Measurements from ENCODE around the gene RABGAP1L. TPM values are rescaled to one million over a fixed set of nuclear protein-coding genes. Genes with fewer than 3 reads are reported as not detected.

Gene RABGAP1L
- total and polyA plus RNA-seq, 10 of the 15 experiments (the other 5 are each of a cell fraction or from before 2014, with no cell fraction given): 5.8 to 194 (median 113) TPM

DNA sequence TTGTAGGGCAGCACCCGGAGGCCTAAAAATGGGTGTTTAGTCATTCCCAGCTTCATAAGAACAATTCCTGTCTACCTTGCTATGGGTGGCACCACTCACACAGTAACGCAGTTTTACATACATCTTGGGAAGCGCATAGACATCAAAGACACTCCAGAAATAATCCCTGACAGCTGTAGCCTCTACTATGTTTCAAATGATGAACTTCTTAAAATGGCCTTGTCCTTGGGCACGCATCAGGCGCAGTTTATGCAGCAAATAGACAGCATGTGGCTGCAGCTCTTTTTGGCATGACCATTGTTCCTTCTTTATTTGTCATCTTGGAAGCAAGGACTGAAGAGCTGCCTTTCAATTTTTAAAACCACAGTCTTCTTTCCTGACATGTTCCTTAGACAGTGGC lies 762.8 kb downstream of the RABGAP1L start (continued):
- TF ChIP-seq NFYA (IDR thresholded peaks at IDR 0.05; ENCODE audit: borderline replicate concordance, low read depth, low read length) (no peak), JUNB (IDR thresholded peaks at IDR 0.05) (no peak), RFX5 (IDR thresholded peaks at IDR 0.05; ENCODE audit: low read depth, low read length) (no peak), SREBF1 (IDR thresholded peaks at IDR 0.05; ENCODE audit: low read length) (no peak)
- TF ChIP-seq, protein P1, sequence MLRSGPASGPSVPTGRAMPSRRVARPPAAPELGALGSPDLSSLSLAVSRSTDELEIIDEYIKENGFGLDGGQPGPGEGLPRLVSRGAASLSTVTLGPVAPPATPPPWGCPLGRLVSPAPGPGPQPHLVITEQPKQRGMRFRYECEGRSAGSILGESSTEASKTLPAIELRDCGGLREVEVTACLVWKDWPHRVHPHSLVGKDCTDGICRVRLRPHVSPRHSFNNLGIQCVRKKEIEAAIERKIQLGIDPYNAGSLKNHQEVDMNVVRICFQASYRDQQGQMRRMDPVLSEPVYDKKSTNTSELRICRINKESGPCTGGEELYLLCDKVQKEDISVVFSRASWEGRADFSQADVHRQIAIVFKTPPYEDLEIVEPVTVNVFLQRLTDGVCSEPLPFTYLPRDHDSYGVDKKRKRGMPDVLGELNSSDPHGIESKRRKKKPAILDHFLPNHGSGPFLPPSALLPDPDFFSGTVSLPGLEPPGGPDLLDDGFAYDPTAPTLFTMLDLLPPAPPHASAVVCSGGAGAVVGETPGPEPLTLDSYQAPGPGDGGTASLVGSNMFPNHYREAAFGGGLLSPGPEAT (IDR thresholded peaks at IDR 0.05; ENCODE audit: low read depth): no peak
- TF ChIP-seq, protein P2, sequence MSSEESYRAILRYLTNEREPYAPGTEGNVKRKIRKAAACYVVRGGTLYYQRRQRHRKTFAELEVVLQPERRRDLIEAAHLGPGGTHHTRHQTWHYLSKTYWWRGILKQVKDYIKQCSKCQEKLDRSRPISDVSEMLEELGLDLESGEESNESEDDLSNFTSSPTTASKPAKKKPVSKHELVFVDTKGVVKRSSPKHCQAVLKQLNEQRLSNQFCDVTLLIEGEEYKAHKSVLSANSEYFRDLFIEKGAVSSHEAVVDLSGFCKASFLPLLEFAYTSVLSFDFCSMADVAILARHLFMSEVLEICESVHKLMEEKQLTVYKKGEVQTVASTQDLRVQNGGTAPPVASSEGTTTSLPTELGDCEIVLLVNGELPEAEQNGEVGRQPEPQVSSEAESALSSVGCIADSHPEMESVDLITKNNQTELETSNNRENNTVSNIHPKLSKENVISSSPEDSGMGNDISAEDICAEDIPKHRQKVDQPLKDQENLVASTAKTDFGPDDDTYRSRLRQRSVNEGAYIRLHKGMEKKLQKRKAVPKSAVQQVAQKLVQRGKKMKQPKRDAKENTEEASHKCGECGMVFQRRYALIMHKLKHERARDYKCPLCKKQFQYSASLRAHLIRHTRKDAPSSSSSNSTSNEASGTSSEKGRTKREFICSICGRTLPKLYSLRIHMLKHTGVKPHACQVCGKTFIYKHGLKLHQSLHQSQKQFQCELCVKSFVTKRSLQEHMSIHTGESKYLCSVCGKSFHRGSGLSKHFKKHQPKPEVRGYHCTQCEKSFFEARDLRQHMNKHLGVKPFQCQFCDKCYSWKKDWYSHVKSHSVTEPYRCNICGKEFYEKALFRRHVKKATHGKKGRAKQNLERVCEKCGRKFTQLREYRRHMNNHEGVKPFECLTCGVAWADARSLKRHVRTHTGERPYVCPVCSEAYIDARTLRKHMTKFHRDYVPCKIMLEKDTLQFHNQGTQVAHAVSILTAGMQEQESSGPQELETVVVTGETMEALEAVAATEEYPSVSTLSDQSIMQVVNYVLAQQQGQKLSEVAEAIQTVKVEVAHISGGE (CRISPR knock-in tag; IDR thresholded peaks at IDR 0.05): no peak

DNA sequence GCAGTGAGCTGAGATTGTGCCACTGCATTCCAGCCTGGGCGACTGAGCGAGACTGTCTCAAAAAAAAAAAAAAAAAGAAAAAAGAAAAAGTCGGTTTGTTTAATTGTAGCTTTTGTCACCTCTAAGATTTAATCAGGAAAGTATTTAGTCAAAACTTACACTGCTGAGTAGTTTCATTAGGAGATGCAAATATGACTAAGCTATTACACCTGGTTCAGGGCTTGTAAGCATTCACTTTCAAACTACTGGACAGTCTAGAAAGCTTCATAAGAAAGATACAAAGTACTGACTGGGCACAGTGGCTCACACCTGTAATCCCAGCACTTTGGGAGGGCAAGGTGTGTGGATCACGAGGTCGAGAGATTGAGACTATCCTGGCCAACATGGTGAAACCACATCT lies 764.5 kb downstream of the RABGAP1L start:
- SMC1A ChIA-PET (ENCODE audit: uncharacterized antibody, unreplicated experiment): interaction anchor here (0.6 to 1.5 kb wide), 7 partner anchors 11 to 153 kb away, joined by 3 to 4 read pairs (median 3); partner anchors contain the start of gene CACYBP
- WGBS (ENCODE audit: insufficient coverage, insufficient replicate concordance, low lambda C conversion rate, missing lambda C conversion rate): 15% methylated on average over 2 of the region's 5 CpGs
- RAD21 ChIA-PET (ENCODE audit: unreplicated experiment): interaction anchor here (0.7 to 1.4 kb wide), 2 partner anchors 30 to 40 kb away, joined by 3 to 7 read pairs; no protein-coding TSS in a partner anchor
- intact Hi-C loops (cut with micrococcal nuclease; ENCODE audit: unreplicated experiment): no loop called here
- DNase-seq (ENCODE audit: low read depth, low spot score) (no peak), ATAC-seq (peak; percentile 77), FAIRE-seq (no peak)
- CTCF ChIA-PET: interaction anchor here (0.6 to 1.2 kb wide), 3 partner anchors 57 to 112 kb away, joined by 3 to 4 read pairs (median 3); no protein-coding TSS in a partner anchor
- POLR2A ChIA-PET: interaction anchor here (0.6 to 1.2 kb wide), 3 partner anchors 10 to 1726 kb away, joined by 3 to 8 read pairs (median 4); no protein-coding TSS in a partner anchor
- Histone ChIP-seq H3K27me3 (replicated peaks in 1 of 2; ENCODE audit: control insufficient read depth in 2 of 2, insufficient read depth in 2 of 2, low read length in 1 of 2) (no peaks in the 10 kb centered on the region), H2AFZ (ENCODE audit: control insufficient read depth, low read depth, low read length) (no peak overlapping the region), H3K36me3 (ENCODE audit: control insufficient read depth in 2 of 2, insufficient read depth in 2 of 2, low read length in 1 of 2) (no peaks in the 10 kb centered on the region), H3K4me2 (ENCODE audit: control insufficient read depth, insufficient read depth) (no peak overlapping the region), H4K20me1 (ENCODE audit: control insufficient read depth, insufficient read depth) (no peaks in the 10 kb centered on the region), H3K27ac (ENCODE audit: control insufficient read depth, insufficient read depth) (no peak overlapping the region), H3K9ac (ENCODE audit: control insufficient read depth, insufficient read depth, low read length) (no peak overlapping the region), H3K79me2 (ENCODE audit: control insufficient read depth, insufficient read depth, low read length) (no peaks in the 10 kb centered on the region), H3K4me3 (no peak overlapping the region), H3K9me3 (replicated peaks; ENCODE audit: control insufficient read depth, insufficient read depth, low read length) (peaks cover 1% of the 10 kb centered on the region; the same call in 2 of the 3 replicates), H3K4me1 (ENCODE audit: control insufficient read depth, insufficient read depth, low read length) (no peaks in the 10 kb centered on the region)
- BruUV-seq (replicated peaks): no TSS peak
- in situ Hi-C loops (cut with MboI): no loop called here
- TF ChIP-seq ZNF622 (IDR thresholded peaks at IDR 0.05) (no peak), STAT3 (IDR thresholded peaks at IDR 0.05; ENCODE audit: low read depth, low read length) (no peak), RUNX3 (IDR thresholded peaks at IDR 0.05; ENCODE audit: low read length) (no peak), BCL11A (IDR thresholded peaks at IDR 0.05; ENCODE audit: low read depth, low read length) (0 out of 2 replicates have a peak, but pooled peaks have one; percentile 19), RELA (IDR thresholded peaks at IDR 0.05; ENCODE audit: borderline replicate concordance, partially characterized antibody) (no peak), SMAD5 (IDR thresholded peaks at IDR 0.05; ENCODE audit: low read depth) (no peak), POU2F2 (IDR thresholded peaks at IDR 0.05; ENCODE audit: borderline replicate concordance, low read depth, low read length) (no peak), JUNB (IDR thresholded peaks at IDR 0.05) (peak; percentile 70)
- TF ChIP-seq, protein P3, sequence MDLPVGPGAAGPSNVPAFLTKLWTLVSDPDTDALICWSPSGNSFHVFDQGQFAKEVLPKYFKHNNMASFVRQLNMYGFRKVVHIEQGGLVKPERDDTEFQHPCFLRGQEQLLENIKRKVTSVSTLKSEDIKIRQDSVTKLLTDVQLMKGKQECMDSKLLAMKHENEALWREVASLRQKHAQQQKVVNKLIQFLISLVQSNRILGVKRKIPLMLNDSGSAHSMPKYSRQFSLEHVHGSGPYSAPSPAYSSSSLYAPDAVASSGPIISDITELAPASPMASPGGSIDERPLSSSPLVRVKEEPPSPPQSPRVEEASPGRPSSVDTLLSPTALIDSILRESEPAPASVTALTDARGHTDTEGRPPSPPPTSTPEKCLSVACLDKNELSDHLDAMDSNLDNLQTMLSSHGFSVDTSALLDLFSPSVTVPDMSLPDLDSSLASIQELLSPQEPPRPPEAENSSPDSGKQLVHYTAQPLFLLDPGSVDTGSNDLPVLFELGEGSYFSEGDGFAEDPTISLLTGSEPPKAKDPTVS (IDR thresholded peaks at IDR 0.05; ENCODE audit: low read depth, low read length): no peak
- TF ChIP-seq, protein P4, sequence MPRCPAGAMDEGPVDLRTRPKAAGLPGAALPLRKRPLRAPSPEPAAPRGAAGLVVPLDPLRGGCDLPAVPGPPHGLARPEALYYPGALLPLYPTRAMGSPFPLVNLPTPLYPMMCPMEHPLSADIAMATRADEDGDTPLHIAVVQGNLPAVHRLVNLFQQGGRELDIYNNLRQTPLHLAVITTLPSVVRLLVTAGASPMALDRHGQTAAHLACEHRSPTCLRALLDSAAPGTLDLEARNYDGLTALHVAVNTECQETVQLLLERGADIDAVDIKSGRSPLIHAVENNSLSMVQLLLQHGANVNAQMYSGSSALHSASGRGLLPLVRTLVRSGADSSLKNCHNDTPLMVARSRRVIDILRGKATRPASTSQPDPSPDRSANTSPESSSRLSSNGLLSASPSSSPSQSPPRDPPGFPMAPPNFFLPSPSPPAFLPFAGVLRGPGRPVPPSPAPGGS (IDR thresholded peaks at IDR 0.05; ENCODE audit: borderline replicate concordance, insufficient read depth, low read depth, low read length, poor library complexity, severe bottlenecking): no peak

All from GM12878 (cell line).